ENCODE results near the gene C16orf95.
A peak's percentile ranks its signal among the peaks of the same experiment; 100 is the strongest.
"Not testable (repeated sequence)": the region's sequence is repeated elsewhere in the genome, so short reads cannot be mapped to it uniquely, and the experiment has no call there.

Gene C16orf95

GRCh38 chr16:87278191-87279093 lies 38.8 kb downstream of the C16orf95 start:
- peak in 1 of 2 experiments; percentile 31 for DNase-seq

GRCh38 chr16:87276924-87277323 lies 40.3 kb downstream of the C16orf95 start:
- DNase-seq, result no peak

GRCh38 chr16:87276091-87276701 lies 41.0 kb downstream of the C16orf95 start:
- no peak for DNase-seq

- no peak for DNase-seq
Observed at GRCh38 chr16:87274794-87275193, 42.4 kb downstream of the C16orf95 start.

- DNase-seq, result no peak
Observed at GRCh38 chr16:87273471-87274030, 43.6 kb downstream of the C16orf95 start.

GRCh38 chr16:87271256-87271655 lies 45.9 kb downstream of the C16orf95 start:
- DNase-seq, result no peak

- DNase-seq, result no peak
Observed at GRCh38 chr16:87267566-87267965, 49.6 kb downstream of the C16orf95 start.

GRCh38 chr16:87266846-87267245 lies 50.3 kb downstream of the C16orf95 start:
- no peak for DNase-seq

GRCh38 chr16:87265261-87265660 lies 51.9 kb downstream of the C16orf95 start:
- DNase-seq, result no peak

GRCh38 chr16:87264634-87265033 lies 52.6 kb downstream of the C16orf95 start:
- DNase-seq, result no peak

GRCh38 chr16:87263418-87264052 lies 53.7 kb downstream of the C16orf95 start:
- DNase-seq, result no peak

GRCh38 chr16:87259431-87259830 lies 57.8 kb downstream of the C16orf95 start:
- DNase-seq, result no peak

GRCh38 chr16:87258653-87259052 lies 58.5 kb downstream of the C16orf95 start:
- not testable (repeated sequence) for DNase-seq

- DNase-seq, result no peak
Observed at GRCh38 chr16:87255866-87256265, 61.3 kb downstream of the C16orf95 start.

GRCh38 chr16:87254734-87255133 lies 62.5 kb downstream of the C16orf95 start:
- DNase-seq, result no peak

- DNase-seq, result no peak
Observed at GRCh38 chr16:87254296-87254695, 62.9 kb downstream of the C16orf95 start.

- no peak for DNase-seq
Observed at GRCh38 chr16:87253536-87253935, 63.7 kb downstream of the C16orf95 start.

All from stimulated activated CD4-positive, alpha-beta T cell treated with anti-CD3 and anti-CD28 coated beads, Interleukin-4, amount 100 ng/mL, for 4 hours (primary cell).